ENCODE data around the gene ASAP3.

- TF ChIP-seq POLR2A (IDR thresholded peaks at IDR 0.05) (no peak), CTCF (IDR thresholded peaks at IDR 0.05 in 8 of 11, conservative IDR thresholded peaks at IDR 0.05 in 3 of 11) (no peak), POLR2AphosphoS5 (IDR thresholded peaks at IDR 0.05) (no peak)
Measured at GRCh38 chr1:23485002-23485332, 988 bp upstream of the ASAP3 start.
